ENCODE measurements around the gene FAM168A. TPM values are rescaled to one million over a fixed set of nuclear protein-coding genes. Genes with fewer than 3 reads are reported as not detected.

FAM168A gene
- total and polyA plus RNA-seq, 2 of the 8 experiments (the other 6 are each of a cell fraction or from before 2014, with no cell fraction given): 17.1 to 21.6 TPM

DNA sequence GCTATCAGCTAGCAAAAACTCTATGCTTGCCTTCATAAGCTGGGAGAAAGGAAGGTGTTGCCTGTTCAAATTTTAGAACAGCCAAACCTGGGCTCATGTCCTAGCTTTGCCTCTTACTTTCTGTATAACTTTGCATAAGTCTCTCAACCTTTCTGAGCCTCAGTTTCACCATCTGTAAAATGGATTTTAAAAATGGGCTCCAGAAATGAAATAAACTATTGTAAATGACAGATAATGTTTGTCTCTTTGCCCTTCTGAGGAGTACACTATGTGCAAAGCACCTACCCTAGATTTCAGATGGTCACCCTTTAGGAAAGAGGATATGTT is 68.7 kb downstream of the FAM168A start:
- Histone ChIP-seq H3K23me2 (ENCODE audit: low read depth, low read length) (no peaks in the 10 kb centered on the region), H2BK15ac (ENCODE audit: low read length) (no peak overlapping the region), H3K36me3 (ENCODE audit: control insufficient read depth in 2 of 4, insufficient read depth in 4 of 4, low read length in 3 of 4) (no peaks in the 10 kb centered on the region; a peak in 1 of 8 replicates), H2BK5ac (ENCODE audit: low read depth, low read length) (no peak overlapping the region; the same call in 1 of the 2 replicates), H2BK12ac (ENCODE audit: low read depth, low read length) (no peak overlapping the region), H3K79me2 (ENCODE audit: control insufficient read depth in 1 of 2, insufficient read depth in 2 of 2, low read length in 2 of 2) (peaks cover 0 to 8% of the 10 kb centered on the region in 2 experiments; a peak in 2 of 4 replicates), H2BK120ac (replicated peaks; ENCODE audit: low read depth, low read length) (no peak overlapping the region), H3K79me1 (ENCODE audit: low read depth, low read length) (peaks cover 3% of the 10 kb centered on the region; the same call in 1 of the 2 replicates), H3K27ac (ENCODE audit: low read depth, low read length) (no peak overlapping the region), H3K18ac (ENCODE audit: extremely low read depth, low read length) (no peak overlapping the region; the same call in 1 of the 2 replicates), H3K27me3 (replicated peaks in 1 of 4; ENCODE audit: control insufficient read depth in 3 of 4, extremely low read depth in 1 of 4, insufficient read depth in 3 of 4, low read length in 3 of 4) (no peaks in the 10 kb centered on the region), H2AK5ac (ENCODE audit: low read depth, low read length) (no peak overlapping the region), H3K9ac (replicated peaks in 1 of 4; ENCODE audit: extremely low read depth in 1 of 4, low read depth in 3 of 4, low read length in 3 of 4) (no peak overlapping the region), H4K8ac (ENCODE audit: extremely low read depth, insufficient read depth, low read length) (no peak overlapping the region), H3K9me3 (ENCODE audit: insufficient read depth in 2 of 2, low read depth in 1 of 2, low read length in 1 of 2) (no peaks in the 10 kb centered on the region), H4K20me1 (replicated peaks in 1 of 2; ENCODE audit: control insufficient read depth in 1 of 2, insufficient read depth in 2 of 2, low read length in 2 of 2) (no peaks in the 10 kb centered on the region), H3K14ac (ENCODE audit: insufficient read length) (no peak overlapping the region), H4K91ac (replicated peaks; ENCODE audit: insufficient read length, low read length) (no peak overlapping the region), H3K56ac (replicated peaks; ENCODE audit: insufficient read length, low read depth, low read length) (no peak overlapping the region), H3K4me2 (ENCODE audit: insufficient read depth in 1 of 2, low read depth in 2 of 2, low read length in 2 of 2) (peak overlapping the region; percentile 54 to 59), H3K23ac (ENCODE audit: insufficient read length) (no peak overlapping the region), H2BK20ac (ENCODE audit: low read length) (no peak overlapping the region), H3K4me3 (ENCODE audit: extremely low read depth in 1 of 4, insufficient read depth in 2 of 4, low read depth in 3 of 4, low read length in 4 of 4) (no peak overlapping the region), H3K4ac (replicated peaks; ENCODE audit: insufficient read length, low read depth, low read length) (no peak overlapping the region), H2AFZ (ENCODE audit: low read length) (no peak overlapping the region), H3K4me1 (replicated peaks in 1 of 4; ENCODE audit: control insufficient read depth in 3 of 4, insufficient read depth in 4 of 4, low read length in 3 of 4) (peaks cover 0 to 21% (median 12%) of the 10 kb centered on the region in 4 experiments; a peak in 6 of 7 replicates), H4K5ac (ENCODE audit: insufficient read length, low read depth, low read length) (no peak overlapping the region)
- ChIA-PET CTCF (ENCODE audit: partially characterized antibody) (interaction anchor here (0.7 to 2.5 kb wide), 10 partner anchors 8 to 250 kb away, joined by 3 to 11 read pairs (median 5); no protein-coding TSS in a partner anchor), POLR2A (ENCODE audit: partially characterized antibody) (interaction anchor here (1.4 kb wide), 1 partner anchor 119 kb away, joined by 4 read pairs; no protein-coding TSS in a partner anchor)
- DNase-seq (ENCODE audit: low read depth in 1 of 2, low spot score in 2 of 2) (no peak), FAIRE-seq (no peak)
- TF ChIP-seq TBP (IDR thresholded peaks at IDR 0.05; ENCODE audit: low read depth, low read length) (no peak), JUND (IDR thresholded peaks at IDR 0.05; ENCODE audit: low read length) (no peak), TCF12 (IDR thresholded peaks at IDR 0.05; ENCODE audit: low read depth, low read length) (no peak), GABPA (IDR thresholded peaks at IDR 0.05; ENCODE audit: borderline replicate concordance, insufficient read depth, low read length) (no peak), KDM5A (IDR thresholded peaks at IDR 0.05; ENCODE audit: low read length) (no peak), KDM1A (IDR thresholded peaks at IDR 0.05; ENCODE audit: borderline replicate concordance, low read length) (peak; percentile 79; the same call in 1 of the 2 replicates), CHD2 (IDR thresholded peaks at IDR 0.05; ENCODE audit: low read length) (no peak)

Data from H1 (cell line).